DMS114 treated with DMSO at 0.1 percent for 48 hours (cell line): ENCODE data around the gene PEA15.

ENCODE experiments used
- DNase-seq: peaks from one replicate; lab custom pipeline; 2025; ENCODE audit not compliant: unreplicated experiment; lab: John Stamatoyannopoulos, UW

The PEA15 gene

DNA sequence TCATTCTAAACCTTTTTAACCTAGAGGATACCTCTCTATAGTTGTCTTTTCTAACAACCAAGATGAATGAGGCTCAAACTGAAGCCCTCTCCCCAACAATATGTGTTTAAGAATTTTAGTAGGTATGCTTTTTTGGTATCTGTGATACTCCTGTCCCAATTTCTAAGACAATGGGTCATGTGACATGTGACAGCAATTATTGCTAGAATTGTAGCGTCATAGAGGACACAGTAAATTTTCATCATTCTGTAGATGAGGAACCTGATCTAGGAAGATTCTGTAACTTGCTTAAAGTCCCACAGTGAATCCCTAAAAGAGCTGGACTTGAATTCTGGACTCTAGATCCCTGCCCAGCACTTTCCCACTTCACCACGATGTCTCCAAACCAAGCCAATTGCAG is 26.5 kb upstream of the PEA15 start:
- no peak for DNase-seq

DNA sequence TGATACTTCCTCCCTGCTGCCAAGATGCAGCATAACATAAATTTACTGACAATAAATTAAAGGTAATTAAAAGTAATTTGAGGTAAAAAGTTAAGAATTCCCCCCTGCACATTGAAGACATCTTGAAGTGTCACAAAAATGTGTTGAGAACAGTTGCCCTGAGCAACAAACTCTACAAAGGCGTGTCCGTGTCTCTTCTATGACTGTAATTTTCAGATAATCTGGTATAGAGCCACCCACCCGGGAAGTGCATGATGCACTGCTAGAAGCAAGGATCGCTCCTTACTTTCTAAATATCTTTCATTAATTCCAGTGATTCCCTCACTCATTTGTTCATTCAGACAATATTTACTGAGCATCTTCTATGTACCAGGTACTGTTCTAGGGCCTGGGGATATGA is 25.8 kb upstream of the PEA15 start:
- DNase-seq, result no peak

DNA sequence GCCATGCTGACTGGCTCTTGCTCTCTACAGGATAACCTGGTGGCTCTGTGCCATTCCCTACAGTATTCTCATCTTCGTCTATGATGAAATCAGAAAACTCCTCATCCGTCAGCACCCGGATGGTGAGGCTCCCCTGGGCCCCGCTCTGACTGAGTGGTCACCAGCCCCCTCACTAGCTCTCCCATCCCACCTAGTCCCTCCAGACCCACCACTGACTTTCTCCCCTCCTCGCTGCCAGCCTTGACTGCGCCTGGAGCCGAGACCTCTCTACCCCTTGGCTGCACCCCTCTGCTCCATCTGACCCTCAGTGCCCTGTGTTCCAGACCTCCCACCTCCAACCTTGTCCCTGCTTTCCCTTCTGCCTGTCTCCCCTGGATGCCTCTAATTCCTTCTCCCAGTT is 18.9 kb upstream of the PEA15 start:
- DNase-seq, result no peak

DNA sequence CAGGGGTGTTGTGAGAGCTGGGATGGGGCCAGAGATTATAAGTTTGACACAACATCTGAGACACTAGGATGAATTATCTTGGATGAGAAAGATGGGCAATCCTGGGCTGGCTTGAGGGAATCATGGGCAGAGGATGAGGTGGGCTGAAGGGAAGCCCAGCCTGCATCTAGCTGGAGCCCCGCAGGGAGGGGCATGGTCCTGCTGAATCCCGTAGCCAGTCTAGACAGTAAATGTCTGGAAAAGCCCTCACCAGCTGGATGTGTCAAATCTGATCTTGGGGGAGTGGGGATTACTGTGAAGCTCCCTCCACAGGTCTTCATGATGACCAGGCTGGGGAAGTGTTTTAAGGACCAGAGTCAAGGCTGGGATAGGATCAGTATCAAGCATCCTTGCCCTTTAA is 18.5 kb upstream of the PEA15 start:
- no peak for DNase-seq

DNA sequence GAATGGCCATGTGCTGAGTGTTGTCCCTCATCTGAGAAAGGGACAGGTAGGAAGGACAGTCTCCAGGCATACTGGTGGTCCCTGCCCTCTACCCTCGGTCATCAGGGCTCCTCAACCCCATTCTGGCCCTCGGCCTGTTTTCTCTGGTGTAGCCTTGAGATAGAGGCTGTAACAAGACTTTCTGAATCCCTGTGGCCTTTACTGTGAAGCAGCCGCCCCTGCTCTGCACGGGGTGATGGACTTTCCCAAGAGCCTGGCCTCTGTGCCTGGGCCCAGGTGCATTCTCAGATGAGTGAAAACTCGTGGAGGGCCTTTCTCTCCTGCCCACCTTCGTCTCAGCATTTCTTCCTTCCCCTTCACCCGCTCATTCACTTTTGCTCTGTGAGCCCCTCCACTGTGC is 17.8 kb upstream of the PEA15 start:
- DNase-seq, result no peak

DNA sequence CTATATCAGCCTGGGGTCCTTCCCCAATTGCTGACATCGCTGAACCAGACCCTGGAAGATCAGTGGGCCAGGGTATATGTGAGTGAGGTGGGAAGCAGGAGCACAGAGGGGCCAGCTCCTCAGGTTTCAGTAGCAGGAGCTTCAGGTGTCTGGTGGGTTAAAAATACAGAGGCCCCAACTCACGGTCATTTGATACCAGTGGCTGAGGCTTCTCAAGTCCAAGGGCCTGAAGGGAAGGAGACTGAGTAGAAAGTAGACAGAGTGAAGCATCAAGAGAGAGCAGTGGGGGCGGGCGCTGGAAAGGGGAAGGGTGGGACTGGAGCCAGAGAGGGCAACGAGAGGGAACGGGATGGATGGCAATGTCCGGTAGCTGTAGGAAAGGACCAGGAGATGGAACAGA is 16.8 kb upstream of the PEA15 start:
- no peak for DNase-seq

DNA sequence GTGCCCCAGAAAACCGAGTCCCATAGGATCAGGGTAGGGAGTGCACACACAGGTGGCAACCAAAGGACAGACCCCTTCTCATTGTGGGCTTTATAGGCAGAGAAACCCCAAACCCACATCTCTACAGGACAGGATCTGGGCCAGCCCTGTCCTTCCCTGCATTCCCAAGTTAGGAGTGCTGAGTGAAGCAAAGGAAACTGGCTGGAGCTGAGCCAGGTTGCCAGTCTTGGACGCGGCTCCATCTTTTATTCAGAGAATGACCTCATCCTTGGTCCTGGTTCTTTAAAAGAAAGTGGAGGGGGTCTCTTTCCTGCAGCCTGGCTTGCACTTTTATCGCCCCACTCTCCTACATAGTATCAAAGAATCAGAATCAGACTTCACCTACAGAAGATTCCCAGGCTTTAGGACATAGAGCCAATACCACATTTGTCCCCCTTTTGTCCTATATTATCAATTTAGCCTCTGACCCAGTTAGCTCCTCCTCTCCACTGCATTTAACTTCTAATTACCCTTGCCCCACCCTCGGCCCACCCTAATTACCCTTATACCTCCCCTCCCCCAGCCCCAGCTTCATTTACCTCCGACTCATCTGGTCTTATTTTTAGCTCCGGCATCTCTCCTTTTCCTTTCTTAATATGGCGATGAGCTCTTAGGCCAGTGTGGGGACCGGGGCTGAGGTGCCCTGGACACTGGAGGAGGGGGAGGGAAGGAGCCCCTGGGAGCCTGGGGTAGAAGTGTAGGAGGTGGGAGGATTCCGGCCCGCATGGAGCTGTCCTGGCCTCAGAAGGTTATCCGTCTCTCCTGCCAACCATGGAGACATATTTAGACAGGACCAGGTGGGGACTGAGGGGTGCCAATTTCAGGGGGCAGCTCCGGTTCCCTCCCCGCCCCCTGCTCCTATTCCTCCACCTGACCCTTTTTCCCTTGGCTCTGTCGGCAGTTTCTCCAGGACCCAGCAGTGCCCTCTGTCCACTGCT is 15.2 kb upstream of the PEA15 start, which contains the start of gene CASQ1:
Gene CASQ1 (plus strand): TSS at position 927 of the 977 bp plus-strand sequence. CDS start 177 bp downstream, outside the sequence.
- no peak for DNase-seq

DNA sequence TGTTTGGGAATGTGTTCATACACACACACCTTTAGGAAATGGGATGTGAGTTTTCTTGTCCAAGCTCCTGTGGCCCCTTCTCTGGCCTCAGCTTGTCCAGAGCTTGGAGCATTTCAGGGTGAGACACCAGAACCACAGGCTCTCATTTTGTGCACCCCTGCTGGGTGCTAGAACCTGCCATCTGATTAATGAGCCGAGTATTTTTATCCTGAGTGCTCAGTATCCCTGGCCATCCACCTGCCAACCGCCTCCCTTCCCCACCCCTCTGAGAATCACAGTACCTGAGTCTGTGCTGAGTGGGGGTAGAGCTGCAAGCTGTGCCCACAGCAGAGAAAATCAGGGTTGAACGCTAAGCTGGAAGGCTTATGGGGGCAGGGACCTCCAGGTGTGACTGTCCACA is 13.4 kb upstream of the PEA15 start:
- no peak for DNase-seq

DNA sequence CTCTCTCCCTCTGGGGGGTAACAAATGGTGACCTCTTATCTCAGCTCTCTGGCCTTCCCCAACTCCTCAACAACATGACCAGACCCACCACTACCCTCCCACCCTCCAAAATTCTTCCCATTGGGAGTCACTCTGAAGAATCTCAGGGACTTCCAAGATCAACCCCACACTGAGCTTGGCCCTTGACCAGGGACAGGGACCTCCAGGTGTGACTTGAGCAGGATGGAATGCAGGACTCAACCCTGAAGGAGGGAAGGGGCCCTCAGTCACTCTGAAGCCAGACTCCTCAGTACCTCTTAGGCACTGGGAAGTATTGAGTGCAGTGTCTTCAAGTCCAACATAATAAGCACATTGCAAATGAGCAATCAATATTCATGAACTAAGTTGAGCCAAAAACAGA is 12.9 kb upstream of the PEA15 start:
- DNase-seq, result no peak

DNA sequence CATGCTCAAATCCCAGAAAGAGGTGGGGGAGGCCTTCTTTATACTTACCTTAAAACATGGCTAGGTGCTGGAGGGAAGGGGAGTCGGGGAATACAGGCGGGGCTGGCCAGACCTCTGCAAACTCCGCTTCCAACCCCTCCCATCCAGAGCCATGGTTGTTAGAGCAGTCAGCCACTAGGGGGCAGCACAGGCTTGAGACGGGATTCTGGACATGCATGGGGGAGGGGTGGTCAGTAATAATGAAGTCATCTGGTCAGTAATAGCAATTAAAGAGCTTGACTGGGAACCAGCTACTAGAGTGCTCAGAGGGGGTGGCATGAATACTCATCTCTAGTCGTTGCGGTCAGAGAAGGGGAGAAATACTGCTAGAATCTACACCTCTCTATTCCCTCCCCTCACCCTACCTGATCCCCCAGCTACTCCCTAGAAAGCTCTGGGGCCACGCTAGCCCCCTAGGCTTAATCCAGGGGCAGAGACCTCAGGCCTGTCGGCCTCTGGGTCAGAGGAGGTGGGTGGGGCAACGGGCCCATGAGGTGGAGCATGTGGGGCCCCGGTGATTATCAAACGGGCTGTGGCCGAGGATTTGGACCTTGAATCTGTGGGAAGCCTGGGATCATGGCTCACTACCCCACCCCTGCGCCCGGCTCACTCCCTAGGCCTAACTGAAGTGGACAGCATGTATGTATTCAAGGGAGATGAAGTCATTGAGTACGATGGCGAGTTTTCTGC is 11.9 kb upstream of the PEA15 start:
- DNase-seq, result peak; percentile 89

DNA sequence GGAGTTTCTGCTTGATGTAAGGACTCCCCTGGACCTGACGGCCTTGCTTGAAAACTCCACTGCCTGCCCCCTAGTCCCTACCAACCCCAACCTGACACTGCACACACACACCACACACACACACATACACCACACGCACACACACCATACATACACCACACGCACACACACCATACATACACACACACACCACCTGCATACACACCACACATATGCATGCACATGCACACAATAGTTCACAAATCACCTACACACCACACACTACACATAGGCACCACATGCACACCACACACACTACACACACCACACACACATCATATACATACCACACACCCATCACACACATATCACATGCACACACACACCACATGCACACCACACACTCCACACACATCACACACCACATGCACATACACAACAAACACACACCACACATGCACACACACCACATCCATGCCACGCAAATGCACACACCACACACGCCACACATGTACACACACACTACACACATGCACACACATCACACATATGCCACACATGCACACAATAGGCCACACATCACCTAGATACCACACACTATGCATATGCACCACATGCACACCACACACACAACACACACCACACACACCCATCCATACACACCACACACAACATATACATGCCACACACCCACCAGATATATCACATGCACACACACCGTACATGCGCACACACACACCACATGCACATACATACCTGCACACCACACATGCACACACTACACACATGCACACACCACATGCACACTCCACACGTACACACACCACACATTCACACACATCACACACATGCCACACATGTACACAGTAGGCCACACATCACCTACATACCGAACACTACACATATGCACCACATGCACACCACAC is 11.1 kb upstream of the PEA15 start:
- DNase-seq, result no peak

DNA sequence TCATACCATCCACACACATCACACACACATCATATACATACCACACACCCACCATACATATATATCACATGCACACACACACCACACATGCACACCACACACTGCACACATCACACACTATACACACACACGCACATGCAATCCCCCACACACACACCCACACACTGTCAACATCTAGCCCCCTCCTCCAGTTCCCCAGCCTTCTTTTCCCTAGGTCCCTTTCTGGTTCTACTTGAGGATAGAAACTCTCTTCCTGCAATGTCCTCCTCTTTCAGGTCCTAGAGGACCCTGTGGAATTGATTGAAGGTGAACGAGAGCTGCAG is 10.5 kb upstream of the PEA15 start:
- DNase-seq, result no peak

DNA sequence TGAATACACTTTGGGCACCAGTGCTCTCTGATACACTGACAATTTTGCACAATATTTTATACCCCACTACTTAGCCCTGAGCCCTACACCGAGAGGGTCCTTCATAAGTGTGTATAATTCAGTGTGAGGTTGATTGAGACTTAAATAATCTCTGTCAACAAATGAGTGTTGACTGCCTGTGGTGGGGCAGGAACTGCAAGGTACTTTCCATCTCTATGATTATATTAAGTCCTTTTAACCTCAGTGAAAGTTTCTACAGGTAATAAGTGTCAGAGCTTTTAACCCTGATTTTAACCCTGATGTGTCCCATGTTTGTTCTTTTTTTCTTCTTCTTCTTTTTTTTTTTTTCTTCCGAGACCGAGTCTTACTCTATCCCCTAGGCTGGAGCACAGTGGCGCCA is 9.0 kb upstream of the PEA15 start:
- no peak for DNase-seq

DNA sequence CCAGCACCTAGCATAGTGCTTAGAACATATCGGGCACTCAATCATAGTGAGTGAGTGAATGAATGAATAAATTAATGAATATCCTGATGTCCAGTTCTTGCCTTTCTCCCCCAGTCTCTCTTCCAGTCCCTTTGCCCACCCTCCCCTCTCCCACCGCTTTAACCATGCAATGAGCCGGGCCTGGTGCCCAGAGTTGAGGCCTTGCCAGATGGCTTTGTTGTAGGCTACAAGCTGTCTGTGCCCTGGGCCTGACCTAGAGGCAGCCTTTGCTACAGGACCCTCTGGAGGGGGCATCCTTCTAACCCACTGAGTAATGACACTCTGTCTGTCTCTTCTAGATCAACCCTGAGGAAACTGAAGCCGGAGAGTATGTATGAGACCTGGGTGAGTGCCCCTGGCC is 8.0 kb upstream of the PEA15 start:
- no peak for DNase-seq

DNA sequence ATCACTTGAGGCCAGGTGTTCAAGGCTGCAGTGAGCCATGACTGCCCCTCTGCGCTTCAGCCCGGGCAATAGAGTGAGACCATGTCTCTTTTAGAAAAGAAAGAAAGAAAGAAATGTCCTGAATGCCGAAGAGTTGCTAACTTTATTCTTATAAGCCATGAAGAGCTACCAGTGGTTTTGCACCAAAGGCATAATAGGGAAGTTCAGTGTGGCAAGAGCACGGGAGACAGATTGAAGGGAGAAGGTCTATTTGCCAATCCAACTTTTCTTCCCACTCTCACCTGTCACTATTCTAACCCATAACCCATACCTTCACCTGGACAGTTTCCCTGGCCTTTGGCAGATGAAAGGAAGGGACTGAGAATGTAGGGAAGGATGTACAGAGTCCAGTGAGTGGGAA is 4.4 kb upstream of the PEA15 start:
- no peak for DNase-seq

DNA sequence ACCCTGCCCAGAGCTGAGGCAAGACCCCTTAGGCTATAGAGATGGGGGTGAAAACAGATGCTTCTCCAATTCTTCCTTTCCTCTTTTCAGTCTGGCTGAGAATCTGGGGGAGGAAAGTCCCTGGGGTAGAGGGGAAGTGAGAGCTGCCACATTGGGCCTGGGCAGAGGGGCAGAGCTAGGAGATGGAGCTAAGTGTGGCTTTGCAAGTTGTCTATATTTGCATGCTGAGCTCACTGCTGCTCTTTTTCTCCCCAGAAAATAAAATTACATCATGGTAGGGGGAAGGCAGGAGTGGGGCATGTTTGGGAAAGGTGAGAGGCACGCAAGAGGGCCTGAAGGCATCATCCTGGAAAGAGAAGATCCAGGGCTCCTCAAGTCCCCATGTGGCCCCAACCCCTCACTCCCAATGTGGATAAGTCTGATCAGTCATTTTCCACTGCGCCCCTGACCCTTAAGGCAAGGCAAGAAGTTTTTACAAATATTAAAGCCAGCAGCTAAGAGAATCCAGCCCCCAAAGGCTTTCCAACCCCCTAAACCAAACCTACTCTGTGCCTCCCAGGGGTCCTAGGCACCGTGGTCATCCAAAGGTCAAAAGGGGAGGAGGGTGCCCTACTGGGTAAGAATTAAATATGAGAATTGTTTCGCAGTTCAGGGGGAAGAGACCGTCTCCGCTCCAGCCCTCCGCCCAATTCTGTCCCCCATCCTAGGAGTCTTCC is 500 bp upstream of the PEA15 start:
- no peak for DNase-seq

DNA sequence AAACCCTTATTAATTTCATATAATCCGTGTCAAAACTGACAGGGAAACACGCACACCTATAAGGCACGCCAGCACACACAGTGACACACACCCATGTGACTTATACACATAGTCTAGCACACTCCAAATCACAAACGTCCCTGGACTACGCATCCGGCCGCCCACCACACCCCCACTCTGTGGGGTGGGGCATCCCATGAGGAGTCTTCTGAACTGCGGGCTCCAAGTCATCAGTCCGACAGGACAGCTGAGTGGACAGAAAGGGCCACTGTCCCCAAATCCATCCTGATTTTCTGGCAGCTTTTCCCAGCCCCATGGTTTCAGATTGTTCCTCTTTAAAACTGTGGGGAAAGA is 829 bp downstream of the PEA15 start:
- DNase-seq, result peak; percentile 33

DNA sequence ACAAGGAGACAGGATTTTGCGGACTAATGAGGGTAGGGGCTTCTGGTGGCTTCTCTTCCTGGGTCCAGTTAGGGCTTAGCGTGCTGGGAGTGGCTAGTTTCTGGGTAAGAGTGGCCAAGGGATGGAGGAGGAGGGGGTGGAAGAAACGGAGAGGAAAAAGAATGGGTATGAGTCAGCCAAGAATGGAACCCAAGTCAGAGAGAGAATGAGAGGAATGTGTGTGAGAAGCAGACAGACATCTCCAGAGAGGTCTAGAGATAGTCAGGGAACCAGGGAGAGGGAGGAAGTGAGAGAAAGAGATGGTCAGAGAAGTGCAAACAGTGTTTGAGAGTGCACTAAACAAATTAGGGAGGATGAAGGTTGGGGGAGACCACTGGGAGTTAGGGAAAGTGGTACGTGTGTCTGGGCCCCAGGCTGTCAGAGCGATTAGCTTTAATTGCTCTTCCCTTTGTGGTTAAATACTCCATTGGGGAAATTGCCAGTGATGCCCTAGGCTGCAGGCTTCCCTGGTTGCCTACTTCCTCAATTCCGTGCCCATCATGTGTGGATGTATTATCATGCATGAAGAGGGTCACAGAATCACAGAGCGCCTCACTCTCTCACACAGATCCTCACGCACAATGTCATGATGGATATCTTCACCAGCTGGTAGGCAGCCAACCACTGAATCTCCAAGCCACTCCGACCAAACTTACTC is 1.4 kb downstream of the PEA15 start:
- no peak for DNase-seq

DNA sequence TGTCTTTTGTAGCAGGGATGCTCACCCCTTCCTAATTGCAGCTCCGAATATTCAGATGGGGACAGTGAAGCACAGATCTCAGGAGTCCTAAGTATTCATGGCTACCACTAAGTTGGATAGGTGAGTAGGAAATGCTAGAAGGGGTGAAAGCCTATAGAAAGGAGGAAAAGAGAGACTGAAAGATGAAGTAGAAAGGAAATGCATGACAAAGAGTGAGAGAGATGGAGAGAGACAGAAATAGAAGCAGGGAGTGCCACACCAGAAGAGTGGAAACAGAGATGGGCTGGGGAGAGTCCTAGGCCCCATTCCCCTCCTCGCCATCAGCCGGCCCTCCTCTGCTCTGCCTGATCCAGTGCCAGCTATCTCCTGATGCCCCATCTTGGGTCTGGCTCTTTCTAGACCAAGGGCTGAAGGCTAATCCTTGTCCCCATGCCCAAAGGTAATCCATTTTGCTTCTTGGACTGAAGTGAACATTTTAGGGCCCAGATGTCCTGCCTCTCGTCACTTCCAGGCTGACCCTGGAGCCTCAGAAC is 2.0 kb downstream of the PEA15 start:
- no peak for DNase-seq
